Fibroblast of skin of left quadriceps (primary cell): ENCODE results near the gene ESYT3.
"Not testable (repeated sequence)": the region's sequence is repeated elsewhere in the genome, so short reads cannot be mapped to it uniquely, and the experiment has no call there.

Experiments
- DNase-seq, 2 experiments: peaks; one replicate each; pipeline ENCODE4 v3.0.0-alpha.2; 2013; ENCODE audit warnings: low read depth in 2 of 2

The ESYT3 gene

GRCh38 chr3:138442433-138442832 lies 8.0 kb downstream of the ESYT3 start:
- DNase-seq: no peak

GRCh38 chr3:138443091-138443490 lies 8.7 kb downstream of the ESYT3 start:
- no peak for DNase-seq

GRCh38 chr3:138443521-138444503 lies 9.4 kb downstream of the ESYT3 start:
- DNase-seq: no peak

- DNase-seq: no peak
Observed at GRCh38 chr3:138445236-138445635, 10.8 kb downstream of the ESYT3 start.

- no peak for DNase-seq
Observed at GRCh38 chr3:138445654-138446053, 11.2 kb downstream of the ESYT3 start.

GRCh38 chr3:138448631-138449030 lies 14.2 kb downstream of the ESYT3 start:
- no peak for DNase-seq

- DNase-seq: no peak
Observed at GRCh38 chr3:138449490-138449889, 15.1 kb downstream of the ESYT3 start.

- DNase-seq: no peak
Observed at GRCh38 chr3:138450181-138450580, 15.8 kb downstream of the ESYT3 start.

DNA sequence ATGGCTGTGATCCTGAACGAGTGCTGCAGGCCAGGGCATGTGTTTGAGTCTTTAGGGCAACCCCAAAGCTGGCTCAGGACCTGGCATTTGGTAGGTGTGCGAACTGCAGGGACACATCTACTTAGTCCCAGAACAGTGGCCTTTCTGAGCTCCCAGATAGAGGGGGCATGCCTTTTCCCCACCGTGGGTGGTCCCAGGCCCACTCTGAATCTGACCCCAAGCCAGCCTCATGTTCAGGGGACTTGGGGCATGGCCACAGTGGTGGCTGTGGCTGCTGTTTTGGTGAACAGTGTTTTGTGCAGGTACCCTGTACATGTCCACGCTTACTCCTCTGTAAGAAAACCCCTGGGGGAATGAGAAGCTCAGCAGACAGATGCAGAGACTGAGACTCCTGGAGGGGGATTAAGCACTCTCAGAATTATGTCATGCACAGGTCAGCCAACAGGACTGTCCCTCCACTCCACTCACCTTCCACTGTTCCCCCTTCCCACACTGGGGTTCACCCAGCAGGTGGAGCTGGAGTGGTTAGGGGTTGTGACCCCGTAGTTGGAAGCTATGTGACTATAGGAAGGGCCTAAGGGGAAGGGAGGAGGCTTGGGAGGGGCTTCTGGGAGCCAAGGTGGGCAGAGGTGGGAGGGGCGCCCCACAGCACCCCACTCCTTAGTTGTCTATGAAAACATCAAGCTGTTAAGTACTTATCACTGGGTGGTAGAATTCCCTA lies 16.4 kb downstream of the ESYT3 start:
- no peak for DNase-seq

DNA sequence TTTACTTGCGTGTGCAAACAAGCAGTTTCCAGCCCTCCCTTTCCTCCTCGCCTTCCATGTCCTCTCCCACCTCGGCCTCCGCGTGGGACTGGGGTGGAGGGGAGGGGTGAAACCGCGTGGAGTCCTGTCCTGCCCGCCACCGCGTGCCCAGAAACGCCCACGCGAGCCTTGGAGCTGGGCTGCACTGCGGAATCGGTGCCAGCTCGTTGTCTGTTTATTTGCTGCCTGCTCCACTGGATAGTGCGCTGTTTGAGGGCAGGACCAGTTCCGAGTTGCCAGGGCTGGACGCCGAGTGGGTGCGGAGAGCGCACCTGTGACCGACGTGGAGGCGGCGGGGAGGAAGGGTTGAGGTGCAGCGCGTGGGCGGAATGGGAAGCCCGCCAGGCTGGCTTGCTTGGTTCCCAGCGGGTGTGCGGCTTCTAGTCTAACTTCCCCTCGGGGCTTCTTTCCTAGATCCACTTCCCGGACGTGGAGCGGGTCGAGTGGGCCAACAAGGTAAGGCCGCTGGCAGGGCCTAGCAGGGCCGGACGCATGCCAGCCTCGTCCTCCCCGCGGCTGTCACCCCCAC lies 17.3 kb downstream of the ESYT3 start:
- no peak for DNase-seq

DNA sequence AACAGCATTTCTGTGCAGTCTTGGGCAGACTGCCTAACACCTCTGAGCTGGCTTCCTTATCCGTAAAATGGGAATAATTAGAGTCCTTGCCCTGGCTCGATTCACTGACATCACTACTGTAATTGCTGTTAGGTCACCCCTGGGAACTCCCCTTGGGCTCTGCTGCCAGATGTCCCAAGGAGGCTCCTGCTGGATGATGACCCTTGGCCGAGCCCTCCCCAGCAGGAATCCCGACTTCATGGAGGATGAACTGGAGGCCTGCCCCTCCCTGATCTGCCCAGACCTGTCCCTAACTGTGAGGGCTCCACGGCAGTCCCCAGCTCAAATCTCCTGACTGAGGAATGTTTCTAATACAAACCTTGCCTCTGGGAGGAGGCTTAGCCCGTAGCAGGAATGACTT lies 18.0 kb downstream of the ESYT3 start:
- DNase-seq: no peak

DNA sequence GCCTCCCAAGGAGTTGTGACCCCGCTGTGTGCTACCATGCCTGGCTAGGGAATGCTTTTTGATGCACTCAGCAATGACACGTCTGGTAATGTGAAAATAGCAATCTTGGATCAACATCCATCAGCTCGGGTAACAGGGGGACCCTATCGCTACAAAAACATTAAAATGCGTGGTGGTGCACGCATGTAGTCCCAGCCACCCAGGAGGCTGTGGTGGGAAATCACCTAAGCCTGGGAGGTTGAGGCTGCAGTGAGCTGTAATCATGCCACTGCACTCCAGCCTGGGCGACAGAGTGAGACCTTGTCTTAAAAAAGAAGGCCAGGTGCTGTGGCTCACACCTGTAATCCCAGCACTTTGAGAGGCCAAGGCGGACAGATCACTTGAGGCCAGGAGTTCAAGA lies 19.5 kb downstream of the ESYT3 start:
- DNase-seq: not testable (repeated sequence)

GRCh38 chr3:138455801-138456716 lies 21.6 kb downstream of the ESYT3 start:
- DNase-seq: no peak

DNA sequence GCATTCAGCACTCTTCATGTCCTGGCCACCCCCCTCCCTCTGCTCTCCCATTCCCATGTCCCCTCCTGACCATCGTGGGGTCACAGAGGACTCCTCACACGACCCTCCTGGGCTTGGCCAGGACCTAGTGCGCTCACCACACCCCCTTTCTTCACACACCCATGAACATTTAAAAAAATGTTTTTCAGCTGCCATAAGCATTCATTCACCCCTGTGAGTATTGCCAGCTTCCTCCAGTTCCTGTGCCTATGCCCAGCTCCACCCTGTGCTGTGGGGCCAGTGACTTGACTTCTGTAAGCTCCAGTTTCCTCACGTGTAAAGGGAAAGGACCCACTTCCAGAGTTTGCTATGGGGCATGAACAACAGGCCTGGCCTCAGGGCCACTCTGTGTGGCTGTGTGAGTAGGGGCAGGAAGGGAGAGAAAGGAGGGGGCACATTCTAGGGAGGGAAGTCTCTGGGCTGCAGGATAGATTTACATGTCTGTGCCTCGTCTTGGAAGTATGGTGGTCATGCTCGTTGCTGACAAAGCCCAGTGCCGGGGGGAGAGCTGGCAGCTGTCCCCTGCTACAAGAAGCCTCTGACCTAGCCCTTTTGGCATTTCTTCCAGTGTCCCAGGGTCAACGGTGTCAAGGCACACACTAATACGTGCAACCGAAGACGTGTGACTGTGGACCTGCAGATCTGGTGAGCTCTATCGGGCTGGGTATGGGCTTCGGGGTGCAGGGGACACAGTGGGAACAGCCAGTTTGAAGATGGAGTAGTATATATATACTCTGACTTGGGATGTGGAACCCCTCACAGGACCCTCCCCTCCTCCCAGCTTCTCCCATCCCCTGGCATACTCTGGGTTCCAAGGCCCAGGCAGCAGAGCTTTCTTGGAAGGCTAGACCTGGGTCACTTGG lies 22.8 kb downstream of the ESYT3 start:
- no peak for DNase-seq

DNA sequence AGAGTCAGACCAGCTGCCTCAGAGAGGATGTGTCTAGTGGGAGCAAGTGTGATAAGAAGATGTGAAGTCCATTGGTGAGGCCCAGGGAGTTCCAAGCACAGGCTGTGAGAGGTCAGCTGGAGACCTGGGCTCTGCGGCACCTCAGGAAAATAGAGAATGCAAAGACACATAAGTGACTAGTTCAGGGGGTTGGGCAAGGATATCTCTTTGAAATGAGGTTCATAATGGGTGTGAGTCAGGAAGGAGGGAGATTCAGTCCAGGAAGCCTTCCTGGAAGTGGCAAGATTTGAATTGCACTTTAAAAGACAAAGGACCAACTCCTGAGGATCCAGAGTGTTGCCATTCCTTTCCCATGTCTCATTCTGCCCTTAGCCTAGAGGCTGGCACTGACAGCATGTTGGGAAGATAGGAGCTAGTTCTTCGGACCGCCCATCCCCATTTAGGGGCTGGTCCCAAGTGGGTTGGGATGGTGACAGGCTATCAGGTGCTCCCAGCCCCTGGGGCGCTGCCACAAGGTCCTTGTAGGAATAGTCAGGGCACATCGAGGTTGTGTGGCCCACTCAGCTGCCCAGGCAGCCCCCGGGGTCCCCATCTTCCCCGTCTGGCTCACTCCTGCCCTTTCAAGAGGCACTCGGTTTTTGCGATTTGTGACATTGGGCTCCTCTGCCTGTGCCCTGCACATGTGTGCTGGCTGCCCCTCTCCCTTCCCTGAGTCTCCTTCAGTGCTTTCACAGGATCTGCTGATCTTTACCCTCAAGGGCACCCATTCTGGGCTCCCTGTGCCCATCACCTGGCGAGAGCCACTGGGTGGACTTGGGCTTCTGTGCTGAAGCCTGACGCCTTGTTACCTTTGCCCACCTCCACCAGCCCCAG lies 23.7 kb downstream of the ESYT3 start:
- no peak for DNase-seq

- no peak for DNase-seq
Observed at GRCh38 chr3:138458774-138459499, 24.5 kb downstream of the ESYT3 start.

GRCh38 chr3:138459619-138460535 lies 25.5 kb downstream of the ESYT3 start:
- DNase-seq: no peak
